Loucy (cell line): ENCODE results near the gene SH3GLB1.
"Not testable (repeated sequence)": the region's sequence is repeated elsewhere in the genome, so short reads cannot be mapped to it uniquely, and the experiment has no call there.

Experiments
- H2AFZ ChIP-seq: fragments of 200-600 bp; sonication (generic); 2 replicates; pipeline ENCODE4 v1.6.0; 2016; ENCODE audit warnings: antibody characterized with exemption, mild to moderate bottlenecking, low read length, moderate library complexity
- H3F3A ChIP-seq: fragments of 200-600 bp; 2 replicates; pipeline ENCODE4 v1.6.0; 2016; ENCODE audit warnings: antibody characterized with exemption, low read depth, mild to moderate bottlenecking
- H3K27me3 ChIP-seq: fragments of 200-600 bp; sonication (generic); 2 replicates; pipeline ENCODE4 v1.6.1; 2014; ENCODE audit warnings: low read length, mild to moderate bottlenecking; ENCODE audit not compliant: insufficient read depth, poor library complexity, severe bottlenecking
- H3K36me3 ChIP-seq: fragments of 200-600 bp; sonication (generic); 2 replicates; pipeline ENCODE4 v1.6.1; 2016; ENCODE audit warnings: low read length; ENCODE audit not compliant: insufficient read depth
- H3K4me1 ChIP-seq: fragments of 200-600 bp; sonication (generic); 2 replicates; pipeline ENCODE4 v1.5.1; 2014; ENCODE audit warnings: low read length, mild to moderate bottlenecking; ENCODE audit not compliant: insufficient read depth, poor library complexity, severe bottlenecking
- H3K4me2 ChIP-seq: fragments of 200-600 bp; sonication (generic); 2 replicates; pipeline ENCODE4 v1.6.0; 2014; ENCODE audit warnings: antibody characterized with exemption, low read length, low read depth, mild to moderate bottlenecking; ENCODE audit not compliant: poor library complexity, severe bottlenecking
- H3K4me3 ChIP-seq: fragments of 200-600 bp; sonication (generic); 2 replicates; pipeline ENCODE4 v1.5.1; 2014; ENCODE audit warnings: low read length, mild to moderate bottlenecking, mixed read lengths; ENCODE audit not compliant: poor library complexity, severe bottlenecking
- H3K79me2 ChIP-seq: fragments of 200-600 bp; sonication (generic); 2 replicates; pipeline ENCODE4 v1.6.1; 2014; ENCODE audit warnings: low read length; ENCODE audit not compliant: insufficient read depth
- H3K9ac ChIP-seq: fragments of 200-600 bp; sonication (generic); 2 replicates; pipeline ENCODE4 v1.6.0; 2014; ENCODE audit warnings: mild to moderate bottlenecking, low read depth, low read length, moderate library complexity; ENCODE audit not compliant: poor library complexity, severe bottlenecking
- H3K9me2 ChIP-seq: fragments of 200-600 bp; sonication (generic); replicated peaks from 2 replicates; pipeline ENCODE4 v1.6.1; 2016; ENCODE audit warnings: low read depth, low read length, mixed read lengths
- H3K9me3 ChIP-seq: fragments of 200-600 bp; sonication (generic); 2 replicates; pipeline ENCODE4 v1.6.1; 2014; ENCODE audit warnings: mild to moderate bottlenecking, antibody characterized with exemption, low read length, low read depth; ENCODE audit not compliant: insufficient read depth
- H4K20me1 ChIP-seq: fragments of 200-600 bp; sonication (generic); 2 replicates; pipeline ENCODE4 v1.6.0; 2014; ENCODE audit warnings: antibody characterized with exemption, low read length, mild to moderate bottlenecking; ENCODE audit not compliant: insufficient read depth, poor library complexity, severe bottlenecking
- CTCF ChIP-seq: fragments of 200-600 bp; sonication (generic); conservative IDR thresholded peaks from 2 replicates; pipeline ENCODE4 v1.5.1; 2014; ENCODE audit warnings: mild to moderate bottlenecking, antibody characterized with exemption, low read length
- EZH2phosphoT487 ChIP-seq: fragments of 200-600 bp; IDR thresholded peaks from 2 replicates; pipeline ENCODE4 v1.6.1; 2018; ENCODE audit warnings: antibody characterized with exemption, mild to moderate bottlenecking, moderate library complexity, borderline replicate concordance

Gene SH3GLB1

GRCh38 chr1:86699186-86699585, 5.2 kb upstream of the SH3GLB1 start:
- Histone ChIP-seq H2AFZ (no peak overlapping the region), H3K4me1 (peaks cover 9% of the 10 kb centered on the region), H3K9me2 (no peaks in the 10 kb centered on the region), H3K4me3 (no peak overlapping the region), H3K4me2 (no peak overlapping the region), H4K20me1 (no peaks in the 10 kb centered on the region), H3K9ac (no peak overlapping the region), H3F3A (peaks cover 5% of the 10 kb centered on the region; the same call in 1 of the 2 replicates), H3K36me3 (no peaks in the 10 kb centered on the region), H3K27me3 (no peaks in the 10 kb centered on the region), H3K79me2 (no peaks in the 10 kb centered on the region), H3K9me3 (no peaks in the 10 kb centered on the region)
- no peak for TF ChIP-seq CTCF
- no peak for TF ChIP-seq EZH2phosphoT487

GRCh38 chr1:86701731-86702130, 2.6 kb upstream of the SH3GLB1 start:
- no peaks in the 10 kb centered on the region for H3K36me3 ChIP-seq
- H3K9me3 ChIP-seq, result no peaks in the 10 kb centered on the region
- no peak overlapping the region for H3K9ac ChIP-seq
- TF ChIP-seq CTCF (no peak), EZH2phosphoT487 (no peak)
- H3F3A ChIP-seq, result peaks cover 5% of the 10 kb centered on the region; the same call in 1 of the 2 replicates
- no peaks in the 10 kb centered on the region for H3K9me2 ChIP-seq
- no peaks in the 10 kb centered on the region for H3K27me3 ChIP-seq
- peaks cover 18% of the 10 kb centered on the region for H3K79me2 ChIP-seq
- no peak overlapping the region for H3K4me3 ChIP-seq
- no peak overlapping the region for H2AFZ ChIP-seq
- no peak overlapping the region for H3K4me2 ChIP-seq
- H3K4me1 ChIP-seq, result peaks cover 21% of the 10 kb centered on the region
- peaks cover 16% of the 10 kb centered on the region for H4K20me1 ChIP-seq

GRCh38 chr1:86702954-86703494, 1.4 kb upstream of the SH3GLB1 start:
- H3K4me3 ChIP-seq, result peak overlapping the region; percentile 87
- peak overlapping the region; percentile 86 for H3K9ac ChIP-seq
- not testable (repeated sequence) for H3K27me3 ChIP-seq

More at GRCh38 chr1:86702954-86703494, 1.4 kb upstream of the SH3GLB1 start:
- H3K36me3 ChIP-seq, H3K9me2 ChIP-seq, H3K9me3 ChIP-seq, H3F3A ChIP-seq: not testable (repeated sequence)
- Histone ChIP-seq H4K20me1 (peaks cover 29% of the 10 kb centered on the region), H2AFZ (peak overlapping the region; percentile 99), H3K79me2 (peaks cover 31% of the 10 kb centered on the region), H3K4me1 (peaks cover 27% of the 10 kb centered on the region), H3K4me2 (peak overlapping the region; percentile 99)
